HG02870 (cell line): ENCODE results near the gene CACNA1G.

Experiments
- ATAC-seq: cut with Tn5 transposase; IDR thresholded peaks from one replicate; pipeline ENCODE4 v1.9.1; 2021; ENCODE audit warnings: mild to moderate bottlenecking, moderate library complexity; ENCODE audit not compliant: unreplicated experiment

Gene CACNA1G

GRCh38 chr17:50642722-50643656, 82.5 kb downstream of the CACNA1G start:
- ATAC-seq, result no peak

DNA sequence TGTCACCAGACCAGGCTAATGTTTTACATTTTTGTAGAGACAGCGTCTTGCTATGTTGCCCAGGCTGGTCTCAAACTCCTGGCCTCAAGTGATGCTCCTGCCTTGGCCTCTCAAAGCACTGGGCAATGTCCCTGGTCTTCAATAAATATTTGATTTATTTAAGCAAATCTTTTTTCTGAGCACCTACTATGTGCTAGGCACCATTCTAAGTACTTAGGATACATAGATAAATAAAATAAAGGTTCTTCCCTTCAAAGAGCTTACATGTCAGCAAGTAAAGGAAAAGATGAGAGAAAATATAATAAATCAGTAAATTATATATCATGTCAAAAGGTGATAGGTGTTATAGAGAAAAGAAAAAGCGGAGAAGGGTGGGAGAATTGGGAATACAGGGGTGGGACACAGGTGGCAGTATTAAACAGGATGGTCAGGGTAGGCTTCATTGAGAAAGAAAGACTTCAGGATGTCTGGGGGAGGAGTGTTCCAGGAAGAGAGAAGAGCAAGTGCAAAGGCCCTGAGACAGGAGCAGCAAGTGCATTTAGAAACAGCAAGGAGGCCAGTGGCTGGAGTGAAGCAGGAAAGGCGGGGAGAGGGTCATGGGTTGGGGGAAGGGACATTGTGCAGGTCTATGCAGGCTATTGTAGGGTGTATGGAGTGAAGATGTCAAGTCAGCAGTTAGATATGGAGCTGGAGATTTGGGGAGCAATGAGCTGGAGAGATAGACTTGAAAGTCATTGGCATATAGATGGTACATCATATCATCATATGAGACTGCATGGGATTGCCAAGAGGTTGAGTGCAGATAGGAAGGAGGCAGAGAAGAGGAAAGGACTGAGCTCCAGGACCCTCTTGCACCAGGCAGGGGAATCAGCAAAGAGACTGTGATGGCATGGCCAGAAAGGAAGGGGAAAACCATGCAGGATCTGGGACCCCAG, 85.5 kb downstream of the CACNA1G start:
- ATAC-seq, result no peak

- ATAC-seq, result no peak
These were observed 86.7 kb downstream of the CACNA1G start for GRCh38 chr17:50647187-50647586.

DNA sequence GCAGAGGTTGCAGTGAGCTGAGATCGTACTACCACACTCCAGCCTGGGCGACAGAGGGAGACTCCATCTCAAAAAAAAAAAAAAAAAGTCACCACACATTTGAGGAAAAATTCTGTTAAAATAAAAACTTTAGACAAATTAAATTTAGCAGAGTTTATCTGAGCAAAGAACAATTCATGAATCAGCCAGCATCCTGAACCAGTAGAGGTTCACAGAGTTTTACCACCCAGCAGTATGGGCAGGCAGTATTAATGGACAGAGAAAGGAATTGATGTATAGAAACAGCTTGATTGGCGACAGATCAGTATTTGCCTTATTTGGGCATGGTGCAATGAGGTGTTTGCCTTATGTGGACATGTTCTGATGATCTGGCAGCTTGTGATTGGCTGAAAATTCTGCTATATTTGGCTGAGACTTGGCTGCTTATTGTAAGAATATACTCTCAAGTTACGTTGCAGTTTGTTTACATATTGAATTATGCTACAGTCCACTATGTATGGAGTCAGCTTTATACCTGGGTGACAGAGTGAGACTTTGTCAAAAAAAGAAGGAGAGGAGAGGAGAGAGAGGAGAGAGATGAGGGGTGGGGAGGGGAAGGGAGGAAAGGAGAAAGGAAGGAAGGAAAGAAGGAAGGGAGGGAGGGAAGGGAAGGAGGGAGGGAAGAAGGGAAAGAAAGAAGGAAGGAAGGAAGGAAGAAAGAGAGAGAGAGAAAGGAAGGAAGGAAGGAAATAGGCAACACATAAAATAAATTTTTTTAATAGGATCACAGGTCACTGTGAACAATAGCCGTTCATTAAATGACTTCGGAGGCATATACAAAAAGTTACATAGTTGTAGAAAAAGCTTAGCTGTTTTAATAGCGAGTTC, 88.8 kb downstream of the CACNA1G start:
- ATAC-seq, result no peak

GRCh38 chr17:50651661-50652060, 91.1 kb downstream of the CACNA1G start:
- no peak for ATAC-seq

DNA sequence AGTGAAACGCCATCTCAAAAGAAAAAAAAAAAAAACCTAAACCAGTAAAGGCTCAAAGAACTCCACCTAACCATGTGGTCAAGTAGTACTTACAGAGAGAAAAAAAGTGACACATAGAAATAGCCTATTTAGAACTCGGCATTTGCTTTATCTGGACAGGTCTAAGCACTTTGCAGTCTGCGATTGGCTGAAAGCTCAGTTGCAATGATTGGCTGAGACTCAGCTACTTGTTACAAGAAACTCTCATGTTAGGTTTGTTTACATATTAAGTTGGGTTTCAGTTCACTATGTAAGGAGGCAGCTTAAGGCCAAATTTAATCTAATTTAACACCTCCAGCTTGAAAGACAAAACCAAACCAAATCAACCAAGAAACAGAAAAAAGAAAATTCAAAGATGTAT, 93.2 kb downstream of the CACNA1G start:
- ATAC-seq, result no peak

GRCh38 chr17:50656509-50656908, 96.0 kb downstream of the CACNA1G start:
- ATAC-seq, result no peak

DNA sequence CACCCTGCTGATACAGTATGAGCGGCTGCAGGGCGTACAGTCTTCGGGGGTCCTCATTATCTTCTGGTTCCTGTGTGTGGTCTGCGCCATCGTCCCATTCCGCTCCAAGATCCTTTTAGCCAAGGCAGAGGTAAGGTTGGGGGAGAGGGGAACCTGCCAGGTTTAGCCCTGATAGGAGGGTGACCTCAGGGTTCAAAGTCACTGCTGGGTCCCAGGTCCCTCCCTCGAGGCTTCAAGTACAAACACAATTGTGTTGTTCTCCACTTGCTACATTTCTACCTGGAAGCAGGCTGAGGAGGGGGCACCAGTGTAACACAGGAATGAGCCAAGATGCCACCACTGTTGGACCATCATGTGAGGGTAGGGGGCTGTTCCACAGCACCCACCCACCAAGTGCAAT, 96.5 kb downstream of the CACNA1G start:
- no peak for ATAC-seq

GRCh38 chr17:50657627-50658026, 97.1 kb downstream of the CACNA1G start:
- ATAC-seq, result no peak

DNA sequence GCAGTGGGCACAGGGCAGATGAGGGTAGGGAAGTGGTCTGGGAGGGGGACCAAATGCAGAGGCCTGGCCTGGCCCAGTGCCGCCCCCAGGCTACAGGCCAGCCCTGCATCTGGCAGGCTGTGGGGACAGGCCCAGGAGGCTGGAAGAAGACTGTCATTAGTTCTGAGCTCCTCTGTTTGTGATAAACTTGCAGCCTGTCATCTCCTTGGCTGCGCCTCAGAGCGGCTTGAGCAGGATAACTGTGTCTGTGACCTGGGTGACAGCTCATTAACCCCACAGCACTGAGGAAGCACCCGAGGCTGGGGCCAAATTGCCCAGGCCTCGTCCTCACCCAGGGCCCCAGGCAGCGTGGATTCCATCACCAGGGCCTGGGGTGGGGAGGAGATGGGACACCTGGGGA, 98.1 kb downstream of the CACNA1G start:
- no peak for ATAC-seq

DNA sequence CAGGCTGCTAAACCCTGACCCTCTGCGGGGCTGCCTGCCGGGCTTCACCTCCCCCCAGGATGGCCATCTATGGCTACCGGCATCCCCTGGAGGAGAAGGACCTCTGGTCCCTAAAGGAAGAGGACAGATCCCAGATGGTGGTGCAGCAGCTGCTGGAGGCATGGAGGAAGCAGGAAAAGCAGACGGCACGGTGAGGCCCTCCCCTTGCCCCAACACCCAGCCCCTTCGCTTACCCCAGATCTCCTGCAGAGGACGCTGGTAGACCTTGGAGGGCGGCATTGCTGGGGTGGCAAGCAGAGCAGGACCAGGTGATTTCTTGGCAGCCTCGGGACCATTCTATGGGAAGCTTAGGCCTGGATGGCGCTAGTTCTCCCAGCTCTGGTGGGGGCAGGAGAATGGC, 98.7 kb downstream of the CACNA1G start:
- no peak for ATAC-seq

- no peak for ATAC-seq
These were observed 99.7 kb downstream of the CACNA1G start for GRCh38 chr17:50660042-50660886.

- no peak for ATAC-seq
These were observed 100.4 kb downstream of the CACNA1G start for GRCh38 chr17:50660887-50661345.

- no peak for ATAC-seq
These were observed 100.8 kb downstream of the CACNA1G start for GRCh38 chr17:50661348-50661747.

- ATAC-seq, result no peak
These were observed 101.4 kb downstream of the CACNA1G start for GRCh38 chr17:50661795-50662391.

GRCh38 chr17:50662632-50663225, 102.2 kb downstream of the CACNA1G start:
- no peak for ATAC-seq

- no peak for ATAC-seq
These were observed 103.4 kb downstream of the CACNA1G start for GRCh38 chr17:50663812-50664374.

GRCh38 chr17:50664788-50665458, 104.4 kb downstream of the CACNA1G start:
- ATAC-seq, result no peak
